GM10266 (cell line): ENCODE measurements around the gene CTNND2.

Experiments
- DNase-seq: peaks from one replicate; pipeline ENCODE4 v3.0.0; 2012; ENCODE audit errors: extremely low spot score
- TF ChIP-seq, protein P1 (sequence below): IDR thresholded peaks from 2 replicates; pipeline ENCODE4 v1.5.1; 2012; ENCODE audit warnings: mild to moderate bottlenecking, low read depth; ENCODE audit not compliant: control insufficient read depth, insufficient read depth; ENCODE audit errors: missing control alignments

CTNND2 gene

GRCh38 chr5:11684607-11685006 lies 219.6 kb downstream of the CTNND2 start:
- DNase-seq, result no peak
- TF ChIP-seq, protein P1, sequence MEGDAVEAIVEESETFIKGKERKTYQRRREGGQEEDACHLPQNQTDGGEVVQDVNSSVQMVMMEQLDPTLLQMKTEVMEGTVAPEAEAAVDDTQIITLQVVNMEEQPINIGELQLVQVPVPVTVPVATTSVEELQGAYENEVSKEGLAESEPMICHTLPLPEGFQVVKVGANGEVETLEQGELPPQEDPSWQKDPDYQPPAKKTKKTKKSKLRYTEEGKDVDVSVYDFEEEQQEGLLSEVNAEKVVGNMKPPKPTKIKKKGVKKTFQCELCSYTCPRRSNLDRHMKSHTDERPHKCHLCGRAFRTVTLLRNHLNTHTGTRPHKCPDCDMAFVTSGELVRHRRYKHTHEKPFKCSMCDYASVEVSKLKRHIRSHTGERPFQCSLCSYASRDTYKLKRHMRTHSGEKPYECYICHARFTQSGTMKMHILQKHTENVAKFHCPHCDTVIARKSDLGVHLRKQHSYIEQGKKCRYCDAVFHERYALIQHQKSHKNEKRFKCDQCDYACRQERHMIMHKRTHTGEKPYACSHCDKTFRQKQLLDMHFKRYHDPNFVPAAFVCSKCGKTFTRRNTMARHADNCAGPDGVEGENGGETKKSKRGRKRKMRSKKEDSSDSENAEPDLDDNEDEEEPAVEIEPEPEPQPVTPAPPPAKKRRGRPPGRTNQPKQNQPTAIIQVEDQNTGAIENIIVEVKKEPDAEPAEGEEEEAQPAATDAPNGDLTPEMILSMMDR, result no peak

DNA sequence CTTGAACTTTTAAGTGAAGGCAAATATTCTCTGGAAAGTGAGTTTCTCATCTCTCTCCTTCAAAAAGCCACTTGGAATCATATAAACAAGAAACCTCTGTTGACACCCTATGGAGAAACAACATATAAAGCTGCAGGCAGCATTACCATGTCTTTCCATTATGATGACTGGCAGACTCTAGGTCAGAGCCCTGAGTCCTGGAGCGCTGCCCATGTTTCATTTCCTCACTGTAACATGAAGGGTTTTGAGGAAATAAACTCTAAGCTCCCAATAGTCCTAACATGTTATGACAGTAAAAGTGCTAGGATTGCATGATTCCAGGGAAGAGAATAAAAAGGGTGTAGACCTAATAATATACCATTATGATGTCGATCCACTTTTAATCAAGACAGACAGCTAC lies 220.6 kb downstream of the CTNND2 start:
- DNase-seq, result no peak
- TF ChIP-seq, protein P1, result no peak

DNA sequence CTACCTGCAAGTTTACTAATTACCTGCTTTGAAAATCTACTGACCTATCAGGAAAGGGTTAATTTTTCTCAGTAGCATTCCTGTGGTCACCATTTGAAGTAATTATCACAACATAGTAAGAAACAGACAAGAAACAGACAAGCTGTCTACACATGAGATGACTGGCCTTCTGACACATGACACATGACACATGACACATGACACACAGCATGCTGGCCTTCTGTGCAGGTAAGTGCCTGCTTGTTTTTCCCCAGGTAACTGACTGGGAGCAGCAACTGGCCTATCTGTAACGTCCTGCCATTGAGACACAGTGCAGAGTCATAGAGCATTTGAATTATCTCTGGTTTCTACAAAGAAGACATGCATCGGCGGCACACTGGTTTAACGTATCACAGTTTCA lies 222.4 kb downstream of the CTNND2 start:
- TF ChIP-seq, protein P1, result no peak
- DNase-seq, result no peak

GRCh38 chr5:11679676-11680075 lies 224.6 kb downstream of the CTNND2 start:
- DNase-seq, result no peak
- TF ChIP-seq, protein P1, result no peak

DNA sequence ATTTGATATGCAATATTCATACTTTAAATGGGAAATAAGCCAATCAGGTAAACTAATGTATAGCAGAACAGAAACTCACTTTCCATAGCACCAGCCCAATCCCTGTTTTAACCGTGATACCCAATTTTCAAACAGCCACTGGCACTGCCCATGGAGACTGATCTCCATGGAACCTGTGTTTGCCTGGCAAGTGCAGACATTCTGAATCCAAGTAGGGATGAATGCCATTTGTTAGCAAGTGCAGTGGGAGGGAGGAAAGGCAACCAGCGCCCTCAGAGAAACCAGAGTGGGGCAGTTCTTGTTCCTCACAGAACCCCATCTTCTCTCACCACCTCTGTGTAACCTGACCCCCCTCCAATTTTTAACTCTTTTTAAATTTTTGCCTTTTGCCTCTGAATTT lies 229.1 kb downstream of the CTNND2 start:
- TF ChIP-seq, protein P1, result no peak
- no peak for DNase-seq

GRCh38 chr5:11672385-11673085 lies 231.7 kb downstream of the CTNND2 start:
- TF ChIP-seq, protein P1, result no peak
- no peak for DNase-seq

- DNase-seq, result no peak
- TF ChIP-seq, protein P1, result no peak
Observed at GRCh38 chr5:11658376-11658775, 245.9 kb downstream of the CTNND2 start.
